ENCODE measurements around the gene NCMAP. TPM values are rescaled to one million over a fixed set of nuclear protein-coding genes. Genes with fewer than 3 reads are reported as not detected.

The NCMAP gene
- total RNA-seq, 1 donor from 2014 or later, result not detected

Other genes starting within 250 kb of the NCMAP start
- not detected for gene GRHL3, start 236.7 kb upstream of the NCMAP start, total RNA-seq
- gene STPG1, start 142.3 kb upstream of the NCMAP start, total RNA-seq, result 7.5 TPM
- gene NIPAL3, start 140.3 kb upstream of the NCMAP start, total RNA-seq, result 9.6 TPM
- 3.7 TPM for gene RCAN3, start 53.3 kb upstream of the NCMAP start, total RNA-seq
- gene SRRM1, start 87.2 kb downstream of the NCMAP start, total RNA-seq, result 103 TPM
- gene CLIC4, start 189.4 kb downstream of the NCMAP start, total RNA-seq, result 169 TPM